Mesendoderm (in vitro differentiated cells): ENCODE results near the gene FBXO10.

ENCODE experiments used
- DNase-seq: peaks from one replicate; pipeline ENCODE4 v3.0.0; 2013
- H2AK5ac ChIP-seq: 2 replicates; pipeline ENCODE4 v1.6.1; 2013; ENCODE audit warnings: low read length, inconsistent platforms
- H2BK120ac ChIP-seq: 2 replicates; pipeline ENCODE4 v1.6.1; 2013; ENCODE audit warnings: low read depth, mild to moderate bottlenecking, low read length, moderate library complexity, mixed read lengths
- H2BK15ac ChIP-seq: replicated peaks from 2 replicates; pipeline ENCODE4 v1.6.1; 2013; ENCODE audit warnings: low read depth, mild to moderate bottlenecking, moderate library complexity
- H2BK5ac ChIP-seq: 2 replicates; pipeline ENCODE4 v1.6.1; 2013; ENCODE audit warnings: low read length, inconsistent platforms
- H3K18ac ChIP-seq: 2 replicates; pipeline ENCODE4 v1.6.1; 2013; ENCODE audit warnings: mild to moderate bottlenecking, low read length, mixed read lengths
- H3K23ac ChIP-seq: one replicate; pipeline ENCODE4 v1.6.1; 2013; ENCODE audit warnings: low read length
- H3K27ac ChIP-seq: 2 replicates; pipeline ENCODE4 v1.5.1; 2013; ENCODE audit warnings: low read depth, mild to moderate bottlenecking, inconsistent platforms, low read length, moderate library complexity
- H3K27me3 ChIP-seq: 2 replicates; pipeline ENCODE4 v1.6.1; 2013; ENCODE audit warnings: low read length, control low read depth, mild to moderate bottlenecking, inconsistent platforms; ENCODE audit not compliant: insufficient read depth, poor library complexity
- H3K36me3 ChIP-seq: 2 replicates; pipeline ENCODE4 v1.6.1; 2013; ENCODE audit warnings: low read length, inconsistent platforms; ENCODE audit not compliant: control insufficient read depth, insufficient read depth
- H3K4ac ChIP-seq: one replicate; pipeline ENCODE4 v1.6.1; 2013; ENCODE audit warnings: low read depth, mild to moderate bottlenecking, low read length, moderate library complexity
- H3K4me1 ChIP-seq: 2 replicates; pipeline ENCODE4 v1.6.1; 2013; ENCODE audit warnings: low read depth, low read length, inconsistent platforms; ENCODE audit not compliant: control insufficient read depth
- H3K4me2 ChIP-seq: 2 replicates; pipeline ENCODE4 v1.6.1; 2013; ENCODE audit warnings: low read length
- H3K4me3 ChIP-seq: 2 replicates; pipeline ENCODE4 v1.5.1; 2013; ENCODE audit warnings: mild to moderate bottlenecking, low read length
- H3K56ac ChIP-seq: one replicate; pipeline ENCODE4 v1.6.1; 2013; ENCODE audit warnings: low read length
- H3K79me1 ChIP-seq: 2 replicates; pipeline ENCODE4 v1.6.1; 2013; ENCODE audit warnings: low read length, inconsistent platforms
- H3K79me2 ChIP-seq: 2 replicates; pipeline ENCODE4 v1.6.1; 2013; ENCODE audit warnings: mild to moderate bottlenecking, low read length; ENCODE audit not compliant: control insufficient read depth, insufficient read depth
- H3K9ac ChIP-seq: 2 replicates; pipeline ENCODE4 v1.6.1; 2013; ENCODE audit warnings: low read length, inconsistent platforms
- H4K5ac ChIP-seq: one replicate; pipeline ENCODE4 v1.6.1; 2013; ENCODE audit warnings: low read length
- H4K8ac ChIP-seq: one replicate; pipeline ENCODE4 v1.6.1; 2013; ENCODE audit warnings: low read depth, mild to moderate bottlenecking, control low read depth, low read length, moderate library complexity
- WGBS: extraction: QIAGEN DNeasy Blood & Tissue Kit; methylation state at CpG from one replicate; pipeline ENCODE4 v1.1.7; 2013; ENCODE audit warnings: low lambda C conversion rate, missing lambda C conversion rate; ENCODE audit not compliant: insufficient coverage; ENCODE audit errors: extremely low coverage; 5-methylcytosine and 5-hydroxymethylcytosine counted together

FBXO10 gene

GRCh38 chr9:37547328-37547878, 28.8 kb downstream of the FBXO10 start:
- Histone ChIP-seq H3K4me1 (no peaks in the 10 kb centered on the region), H2BK5ac (no peak overlapping the region), H3K79me1 (no peaks in the 10 kb centered on the region), H3K79me2 (no peaks in the 10 kb centered on the region), H2AK5ac (no peak overlapping the region), H3K27me3 (no peaks in the 10 kb centered on the region), H3K23ac (no peak overlapping the region), H3K36me3 (no peaks in the 10 kb centered on the region), H3K18ac (no peak overlapping the region), H4K8ac (no peak overlapping the region), H3K4me2 (no peak overlapping the region), H3K4ac (no peak overlapping the region), H2BK15ac (no peak overlapping the region), H3K56ac (no peak overlapping the region), H2BK120ac (no peak overlapping the region), H3K9ac (no peak overlapping the region), H3K27ac (no peak overlapping the region), H3K4me3 (no peak overlapping the region), H4K5ac (no peak overlapping the region)
- no peak for DNase-seq
- WGBS = no CpG with 5 or more reads among the region's 5 CpGs

- H4K8ac ChIP-seq = no peak overlapping the region
- no CpG with 5 or more reads among the region's 1 CpG for WGBS
- no peak overlapping the region for H2BK5ac ChIP-seq
- no peak overlapping the region for H3K4me2 ChIP-seq
- H2AK5ac ChIP-seq = no peak overlapping the region
- DNase-seq = no peak
- no peak overlapping the region for H3K9ac ChIP-seq
- no peaks in the 10 kb centered on the region for H3K27me3 ChIP-seq
- no peak overlapping the region for H2BK120ac ChIP-seq
- no peaks in the 10 kb centered on the region for H3K4me1 ChIP-seq
- no peak overlapping the region for H3K4ac ChIP-seq
- H3K18ac ChIP-seq = no peak overlapping the region
- no peaks in the 10 kb centered on the region for H3K79me2 ChIP-seq
- H3K36me3 ChIP-seq = peaks cover 1% of the 10 kb centered on the region
- H3K79me1 ChIP-seq = no peaks in the 10 kb centered on the region
- H3K4me3 ChIP-seq = no peak overlapping the region
- H3K27ac ChIP-seq = no peak overlapping the region
- no peak overlapping the region for H3K23ac ChIP-seq
- H3K56ac ChIP-seq = no peak overlapping the region
- H4K5ac ChIP-seq = no peak overlapping the region
- no peak overlapping the region for H2BK15ac ChIP-seq
Measured at GRCh38 chr9:37543468-37543867, 32.7 kb downstream of the FBXO10 start.

GRCh38 chr9:37542895-37543294, 33.3 kb downstream of the FBXO10 start:
- no peak overlapping the region for H2BK15ac ChIP-seq
- no peak overlapping the region for H2AK5ac ChIP-seq
- no peak overlapping the region for H2BK120ac ChIP-seq
- no peak overlapping the region for H2BK5ac ChIP-seq
- WGBS = no CpG with 5 or more reads among the region's 1 CpG
- DNase-seq = no peak
- H3K18ac ChIP-seq = no peak overlapping the region
- H3K4ac ChIP-seq = no peak overlapping the region
- no peak overlapping the region for H4K8ac ChIP-seq
- H3K4me2 ChIP-seq = no peak overlapping the region
- H4K5ac ChIP-seq = no peak overlapping the region
- H3K27ac ChIP-seq = no peak overlapping the region
- H3K56ac ChIP-seq = no peak overlapping the region
- no peak overlapping the region for H3K9ac ChIP-seq
- H3K4me1 ChIP-seq = no peaks in the 10 kb centered on the region
- H3K23ac ChIP-seq = no peak overlapping the region
- peaks cover 3% of the 10 kb centered on the region for H3K36me3 ChIP-seq
- H3K79me1 ChIP-seq = no peaks in the 10 kb centered on the region
- H3K79me2 ChIP-seq = no peaks in the 10 kb centered on the region
- H3K4me3 ChIP-seq = no peak overlapping the region
- no peaks in the 10 kb centered on the region for H3K27me3 ChIP-seq

- H3K4me2 ChIP-seq = no peak overlapping the region
- no peak for DNase-seq
- no peaks in the 10 kb centered on the region for H3K4me1 ChIP-seq
- H3K23ac ChIP-seq = no peak overlapping the region
- peaks cover 3% of the 10 kb centered on the region for H3K36me3 ChIP-seq
- H2AK5ac ChIP-seq = no peak overlapping the region
- H2BK15ac ChIP-seq = no peak overlapping the region
- H2BK5ac ChIP-seq = no peak overlapping the region
- H3K27ac ChIP-seq = no peak overlapping the region
- H3K79me2 ChIP-seq = no peaks in the 10 kb centered on the region
- no peaks in the 10 kb centered on the region for H3K27me3 ChIP-seq
- H3K4ac ChIP-seq = no peak overlapping the region
- no peak overlapping the region for H4K5ac ChIP-seq
- H3K9ac ChIP-seq = no peak overlapping the region
- no CpG with 5 or more reads among the region's 6 CpGs for WGBS
- H3K56ac ChIP-seq = no peak overlapping the region
- H4K8ac ChIP-seq = no peak overlapping the region
- H3K79me1 ChIP-seq = no peaks in the 10 kb centered on the region
- H3K4me3 ChIP-seq = no peak overlapping the region
- H2BK120ac ChIP-seq = no peak overlapping the region
- no peak overlapping the region for H3K18ac ChIP-seq
Measured at GRCh38 chr9:37542488-37542887, 33.7 kb downstream of the FBXO10 start.

GRCh38 chr9:37541465-37541864, 34.7 kb downstream of the FBXO10 start:
- Histone ChIP-seq H3K4me2 (no peak overlapping the region), H3K4ac (no peak overlapping the region), H2AK5ac (no peak overlapping the region), H3K27ac (no peak overlapping the region), H3K4me3 (no peak overlapping the region), H2BK5ac (no peak overlapping the region), H3K23ac (no peak overlapping the region), H3K56ac (no peak overlapping the region), H2BK120ac (no peak overlapping the region), H3K79me1 (no peaks in the 10 kb centered on the region), H2BK15ac (no peak overlapping the region), H3K18ac (no peak overlapping the region), H4K5ac (no peak overlapping the region), H3K9ac (no peak overlapping the region), H4K8ac (no peak overlapping the region), H3K4me1 (no peaks in the 10 kb centered on the region), H3K36me3 (peaks cover 3% of the 10 kb centered on the region), H3K27me3 (no peaks in the 10 kb centered on the region), H3K79me2 (no peaks in the 10 kb centered on the region)
- DNase-seq = no peak
- no CpG with 5 or more reads among the region's 8 CpGs for WGBS

- Histone ChIP-seq H3K36me3 (peaks cover 3% of the 10 kb centered on the region), H3K56ac (no peak overlapping the region), H3K4me2 (no peak overlapping the region), H4K5ac (no peak overlapping the region), H4K8ac (no peak overlapping the region), H3K23ac (no peak overlapping the region), H2BK5ac (no peak overlapping the region), H3K79me1 (no peaks in the 10 kb centered on the region), H3K79me2 (no peaks in the 10 kb centered on the region), H2BK120ac (no peak overlapping the region), H3K9ac (no peak overlapping the region), H3K4me1 (no peaks in the 10 kb centered on the region), H3K4me3 (no peak overlapping the region), H3K27ac (no peak overlapping the region), H2AK5ac (no peak overlapping the region), H3K18ac (no peak overlapping the region), H2BK15ac (no peak overlapping the region), H3K4ac (no peak overlapping the region), H3K27me3 (no peaks in the 10 kb centered on the region)
- no peak for DNase-seq
- whole genome bisulfite sequencing = no CpG with 5 or more reads among the region's 3 CpGs
Measured at GRCh38 chr9:37540634-37541033, 35.5 kb downstream of the FBXO10 start.
